Esophagus mucosa (tissue), 1 donor: ENCODE data around the gene TNNI2. TPM values are rescaled to one million over a fixed set of nuclear protein-coding genes. Genes with fewer than 3 reads are reported as not detected.
A peak's percentile ranks its signal among the peaks of the same experiment; 100 is the strongest.
"Not testable (repeated sequence)": the region's sequence is repeated elsewhere in the genome, so short reads cannot be mapped to it uniquely, and the experiment has no call there.

Experiments used
- ATAC-seq: fragments of 200-7000 bp; cut with Tn5 transposase; one replicate; pipeline ENCODE4 v1.9.1; 2020
- total RNA-seq: library from RNA; stranded (reverse); gene quantifications from one replicate; pipeline ENCODE4 v1.2.4, GENCODE V29; 2023
- donor health status: DM: yes; HTN: yes; CAD: no.

Gene TNNI2
- total RNA-seq: 4.4 TPM

DNA sequence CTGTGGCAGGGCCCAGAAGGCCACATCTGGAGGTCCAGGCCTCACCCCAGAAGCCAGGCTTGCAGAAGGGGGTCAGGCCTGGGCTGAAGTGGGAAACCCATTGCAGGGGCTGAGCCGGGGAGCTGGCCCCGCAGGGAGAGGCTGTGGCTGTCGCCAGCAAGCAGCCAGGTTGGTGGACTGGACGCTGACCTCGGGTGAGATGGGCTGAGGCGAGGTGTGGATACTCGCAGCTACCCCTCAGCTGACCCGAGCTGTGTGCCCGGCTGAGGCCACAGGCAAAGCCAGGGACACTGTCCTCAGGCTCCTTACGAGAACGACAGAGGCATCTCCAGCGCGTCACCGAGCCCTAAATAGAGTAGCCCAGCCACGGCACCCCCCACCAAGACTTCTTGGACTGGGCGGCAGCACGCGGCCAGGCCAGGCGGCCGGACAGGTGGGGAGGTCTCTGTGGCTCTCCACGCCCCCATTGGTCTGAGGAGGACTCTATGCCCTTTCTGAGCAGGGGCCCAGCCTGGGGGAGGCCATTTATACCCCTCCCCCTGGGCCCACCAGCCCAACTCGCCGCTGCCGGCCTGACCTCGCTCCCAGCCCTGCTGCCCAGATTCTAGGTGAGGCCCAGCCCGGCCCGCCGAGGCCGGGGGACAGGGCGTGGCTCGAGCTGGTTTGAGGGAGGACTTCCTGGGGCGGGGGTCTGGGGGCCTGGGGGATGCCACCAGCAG is at the start of gene TNNI2:
Gene TNNI2 (plus strand): TSS at position 556 of the 719 bp plus-strand sequence. CDS start 716 bp downstream, outside the sequence.
- no peak for ATAC-seq

GRCh38 chr11:1791912-1792311 is 46.9 kb upstream of the TNNI2 start:
- no peak for ATAC-seq

GRCh38 chr11:1792461-1792860 is 46.3 kb upstream of the TNNI2 start:
- no peak for ATAC-seq

- ATAC-seq: no peak
Observed at GRCh38 chr11:1793081-1793480, 45.7 kb upstream of the TNNI2 start.

GRCh38 chr11:1796413-1797011 is 42.3 kb upstream of the TNNI2 start:
- peak; percentile 93 for ATAC-seq

GRCh38 chr11:1797391-1798125 is 41.2 kb upstream of the TNNI2 start:
- ATAC-seq: no peak

- peak; percentile 38 for ATAC-seq
Observed at GRCh38 chr11:1803246-1803645, 35.5 kb upstream of the TNNI2 start.

DNA sequence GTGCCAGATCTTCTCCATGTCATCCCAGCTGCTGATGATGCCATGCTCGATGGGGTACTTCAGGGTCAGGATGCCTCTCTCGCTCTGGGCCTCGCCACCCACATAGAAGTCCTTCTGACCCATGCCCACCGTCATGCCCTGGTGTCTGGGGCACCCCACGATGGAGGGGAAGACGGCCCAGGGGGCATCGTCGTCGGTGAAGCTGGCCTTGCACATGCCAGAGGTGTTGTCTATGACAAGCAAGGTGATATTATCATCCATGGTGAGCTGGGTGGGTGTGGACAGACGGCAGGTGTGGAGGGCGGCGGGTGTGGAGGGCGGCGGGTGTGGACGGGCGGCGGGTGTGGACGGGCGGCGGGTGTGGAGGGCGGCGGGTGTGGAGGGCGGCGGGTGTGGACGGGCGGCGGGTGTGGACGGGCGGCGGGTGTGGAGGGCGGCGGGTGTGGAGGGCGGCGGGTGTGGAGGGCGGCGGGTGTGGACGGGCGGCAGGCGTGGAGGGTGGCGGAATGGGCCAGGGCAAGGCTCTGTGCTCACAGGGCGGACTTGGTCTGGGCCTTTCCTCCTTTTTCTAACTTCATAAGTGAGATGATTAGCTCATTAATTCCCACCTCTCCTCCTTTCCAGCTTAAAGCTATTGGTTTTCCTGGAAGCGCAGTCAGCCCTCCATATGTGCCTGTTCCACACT is 34.8 kb upstream of the TNNI2 start:
- ATAC-seq: not testable (repeated sequence)

DNA sequence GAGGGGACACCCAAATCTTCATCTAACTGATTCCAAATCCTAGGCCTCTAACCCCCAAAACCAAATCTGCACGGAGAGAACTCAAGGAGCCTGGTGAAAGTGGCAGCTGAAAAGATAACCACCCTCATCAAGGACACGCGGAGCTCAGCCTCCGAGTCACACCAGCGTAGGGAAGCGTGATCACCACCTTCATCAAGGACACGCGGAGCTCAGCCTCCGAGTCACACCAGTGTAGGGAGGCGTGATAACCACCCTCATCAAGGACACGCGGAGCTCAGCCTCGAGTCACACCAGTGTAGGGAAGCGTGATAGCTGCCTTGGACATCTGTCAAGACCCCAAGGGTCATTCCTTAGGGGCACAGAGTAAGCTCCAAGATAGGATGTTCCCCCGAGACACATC is 33.3 kb upstream of the TNNI2 start:
- ATAC-seq: no peak

GRCh38 chr11:1807264-1807995 is 31.4 kb upstream of the TNNI2 start:
- ATAC-seq: no peak

- ATAC-seq: no peak
Observed at GRCh38 chr11:1810761-1811160, 28.0 kb upstream of the TNNI2 start.

- no peak for ATAC-seq
Observed at GRCh38 chr11:1812274-1812673, 26.5 kb upstream of the TNNI2 start.

- ATAC-seq: no peak
Observed at GRCh38 chr11:1812801-1813200, 26.0 kb upstream of the TNNI2 start.

GRCh38 chr11:1813356-1813755 is 25.4 kb upstream of the TNNI2 start:
- ATAC-seq: not testable (repeated sequence)

GRCh38 chr11:1814691-1815090 is 24.1 kb upstream of the TNNI2 start:
- no peak for ATAC-seq

DNA sequence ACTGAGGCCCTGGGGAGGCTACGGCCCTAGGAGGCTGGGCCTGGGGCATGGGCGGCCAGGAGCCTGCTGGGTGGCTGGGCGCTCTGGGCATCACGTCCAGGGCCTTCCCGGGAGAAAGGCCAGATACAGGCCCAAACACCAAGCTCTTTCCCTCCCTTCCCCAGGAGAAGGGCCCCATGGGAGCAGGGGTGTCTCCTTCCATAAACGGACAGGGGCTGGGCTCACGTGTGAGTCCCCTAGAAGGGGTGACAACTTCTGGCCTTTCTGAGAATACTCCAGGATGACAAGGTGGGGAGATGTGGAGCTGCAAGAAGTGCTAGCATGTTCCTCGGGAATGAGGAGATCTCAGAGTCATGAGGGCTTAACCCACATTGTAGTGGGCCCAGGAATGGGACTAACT is 23.5 kb upstream of the TNNI2 start:
- no peak for ATAC-seq

DNA sequence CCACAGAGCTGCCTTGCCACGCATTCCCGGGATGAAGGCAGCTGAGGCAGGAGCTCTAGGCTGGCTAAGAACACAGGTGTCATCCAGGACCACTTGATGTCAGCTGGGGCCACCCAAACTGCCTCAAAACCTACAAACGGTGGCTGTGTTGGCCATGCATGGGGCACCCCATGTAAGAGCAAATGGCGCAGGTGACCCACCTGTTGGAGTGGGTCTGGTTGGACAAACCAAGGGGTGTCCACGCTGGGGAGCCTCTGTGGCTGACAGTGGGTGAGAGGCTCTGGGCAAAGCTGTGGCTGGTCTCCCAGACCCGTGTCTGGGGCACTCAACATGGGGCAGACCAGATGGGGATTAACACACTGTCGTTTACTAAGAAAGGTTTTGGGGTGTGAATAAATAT is 23.0 kb upstream of the TNNI2 start:
- ATAC-seq: no peak

GRCh38 chr11:1817000-1817399 is 21.8 kb upstream of the TNNI2 start:
- ATAC-seq: no peak

DNA sequence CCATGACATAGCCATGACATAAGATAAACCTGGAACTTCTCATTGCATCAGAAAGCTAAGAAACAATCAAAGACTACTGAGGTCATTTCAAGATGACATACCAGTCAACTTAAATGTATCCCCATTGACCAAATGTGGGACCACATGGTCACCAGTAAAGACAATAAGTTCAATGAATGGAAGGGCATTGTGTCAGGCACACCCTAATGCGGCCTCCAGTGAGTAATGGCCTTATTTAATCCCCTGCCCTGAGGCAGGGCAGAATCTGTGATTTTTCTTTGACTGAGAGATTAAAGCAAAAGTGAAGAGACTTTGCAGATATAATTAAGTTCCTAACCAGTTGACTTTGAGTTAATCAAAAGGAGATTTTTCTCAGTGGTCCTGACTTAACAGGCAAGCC is 21.3 kb upstream of the TNNI2 start:
- peak; percentile 75 for ATAC-seq

DNA sequence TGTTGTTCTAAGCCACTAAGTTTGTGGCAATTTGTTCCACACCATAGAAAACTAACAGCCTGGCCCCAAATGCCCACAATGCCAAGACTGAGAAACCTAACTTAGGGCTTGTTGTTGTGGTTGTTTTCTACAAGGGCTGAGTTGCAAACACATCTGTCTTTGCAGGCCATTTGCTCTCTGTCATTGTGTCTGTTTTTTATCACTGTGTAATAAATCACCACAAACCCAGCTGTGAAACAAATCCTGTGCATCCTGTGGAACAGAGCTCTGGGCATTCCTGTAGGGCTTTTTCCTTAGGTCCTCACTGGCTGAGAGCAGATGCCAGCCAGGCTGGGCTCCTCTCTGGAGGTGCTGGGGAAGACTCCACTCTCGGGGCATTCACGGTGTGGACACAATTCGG is 19.7 kb upstream of the TNNI2 start:
- no peak for ATAC-seq

DNA sequence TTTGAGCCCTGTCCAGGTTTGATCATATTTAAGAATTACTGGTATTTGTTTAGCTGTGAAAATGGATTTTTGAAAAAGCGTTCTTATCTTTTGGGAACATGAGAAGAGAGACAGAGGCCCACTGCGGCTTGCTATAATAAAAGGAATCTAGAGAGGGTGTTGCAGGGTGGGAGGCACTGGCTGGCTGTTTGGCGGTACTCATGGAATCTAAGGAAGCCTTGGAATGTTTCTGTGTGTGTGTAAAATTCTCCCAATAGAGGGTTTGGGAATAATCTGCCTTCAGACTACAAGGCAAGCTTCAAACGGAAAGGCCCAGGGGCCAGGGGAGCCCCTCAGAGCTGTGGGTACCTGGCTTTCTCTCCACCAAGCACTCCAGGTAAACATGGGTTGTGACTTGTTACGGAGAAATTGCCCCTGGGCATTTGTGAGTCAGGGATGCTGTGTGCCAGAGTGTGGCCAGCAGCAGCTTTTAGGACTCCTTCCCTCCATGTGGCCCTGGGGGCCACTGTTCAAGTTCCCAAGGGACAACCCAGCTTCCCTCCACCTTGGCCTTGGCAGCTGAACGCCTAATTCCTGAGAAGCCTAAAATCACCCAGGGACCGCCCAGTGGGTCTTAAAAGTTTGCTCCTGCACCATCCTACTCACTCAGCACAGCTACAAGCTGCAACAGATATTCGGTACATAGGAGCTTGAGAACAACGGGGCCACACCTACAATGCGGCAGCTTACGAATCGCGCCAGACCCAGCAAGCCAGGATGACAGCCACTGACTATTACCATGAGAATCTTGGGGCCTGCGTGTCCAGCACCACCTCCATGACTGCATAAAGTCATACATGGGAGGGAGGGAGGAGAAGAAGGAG is 18.1 kb upstream of the TNNI2 start:
- peak; percentile 84 for ATAC-seq
